ENCODE data around the gene ADIPOR2. TPM values are rescaled to one million over a fixed set of nuclear protein-coding genes. Genes with fewer than 3 reads are reported as not detected.

ADIPOR2 gene
- total RNA-seq, 1 donor from 2014 or later: 54.0 TPM

- intact Hi-C loops (cut with DNase I): no loop called here
- H3K36me3 ChIP-seq: no peaks in the 10 kb centered on the region
- H3K27ac ChIP-seq: no peak overlapping the region
- H3K4me1 ChIP-seq: no peaks in the 10 kb centered on the region
- no peaks in the 10 kb centered on the region for H3K27me3 ChIP-seq
- no peaks in the 10 kb centered on the region for H3K9me3 ChIP-seq
- TF ChIP-seq CTCF (IDR thresholded peaks at IDR 0.05) (no peak), POLR2A (IDR thresholded peaks at IDR 0.05) (no peak), POLR2AphosphoS5 (IDR thresholded peaks at IDR 0.05; ENCODE audit: insufficient read depth in 1 of 2, low read depth in 1 of 2) (no peak)
- DNase-seq (ENCODE audit: extremely low spot score in 2 of 2): no peak
- no peak overlapping the region for H3K4me3 ChIP-seq
Observed at GRCh38 chr12:1676043-1676442, 14.8 kb upstream of the ADIPOR2 start.

- Histone ChIP-seq H3K4me1 (no peaks in the 10 kb centered on the region), H3K9me3 (no peaks in the 10 kb centered on the region), H3K4me3 (no peak overlapping the region), H3K27me3 (no peaks in the 10 kb centered on the region), H3K36me3 (no peaks in the 10 kb centered on the region), H3K27ac (no peak overlapping the region)
- TF ChIP-seq CTCF (IDR thresholded peaks at IDR 0.05) (no peak), POLR2AphosphoS5 (IDR thresholded peaks at IDR 0.05; ENCODE audit: insufficient read depth in 1 of 2, low read depth in 1 of 2) (peak in 1 of 2 donors; percentile 70)
- DNase-seq (ENCODE audit: extremely low spot score in 2 of 2): no peak
- intact Hi-C loops (cut with DNase I): no loop called here
Observed at GRCh38 chr12:1680804-1681492, 9.9 kb upstream of the ADIPOR2 start.

- H3K27me3 ChIP-seq: no peaks in the 10 kb centered on the region
- no peaks in the 10 kb centered on the region for H3K4me1 ChIP-seq
- no peak overlapping the region for H3K4me3 ChIP-seq
- TF ChIP-seq POLR2A (IDR thresholded peaks at IDR 0.05) (no peak), CTCF (IDR thresholded peaks at IDR 0.05) (no peak), POLR2AphosphoS5 (IDR thresholded peaks at IDR 0.05; ENCODE audit: insufficient read depth in 1 of 2, low read depth in 1 of 2) (no peak)
- no peaks in the 10 kb centered on the region for H3K36me3 ChIP-seq
- intact Hi-C loops (cut with DNase I): no loop called here
- H3K9me3 ChIP-seq: no peaks in the 10 kb centered on the region
- DNase-seq (ENCODE audit: extremely low spot score in 2 of 2): no peak
- no peak overlapping the region for H3K27ac ChIP-seq
Observed at GRCh38 chr12:1681493-1681807, 9.4 kb upstream of the ADIPOR2 start.

- no peaks in the 10 kb centered on the region for H3K27me3 ChIP-seq
- no peaks in the 10 kb centered on the region for H3K9me3 ChIP-seq
- no peaks in the 10 kb centered on the region for H3K36me3 ChIP-seq
- no peak for DNase-seq (ENCODE audit: extremely low spot score in 2 of 2)
- H3K4me1 ChIP-seq: peaks cover 20% of the 10 kb centered on the region
- H3K4me3 ChIP-seq: no peak overlapping the region
- TF ChIP-seq POLR2AphosphoS5 (IDR thresholded peaks at IDR 0.05; ENCODE audit: insufficient read depth in 1 of 2, low read depth in 1 of 2) (no peak), CTCF (IDR thresholded peaks at IDR 0.05) (no peak), POLR2A (IDR thresholded peaks at IDR 0.05) (no peak)
- intact Hi-C loops (cut with DNase I): no loop called here
- no peak overlapping the region for H3K27ac ChIP-seq
Observed at GRCh38 chr12:1688086-1688710, 2.7 kb upstream of the ADIPOR2 start.
